ENCODE measurements around the gene FBXL2.

FBXL2 gene

GRCh38 chr3:33417066-33417673, 139.9 kb downstream of the FBXL2 start:
- no peak overlapping the region for H3K4me3 ChIP-seq (ENCODE audit: low read depth, low read length)
- no peak for TF ChIP-seq CTCF (IDR thresholded peaks at IDR 0.05; ENCODE audit: borderline replicate concordance, insufficient read depth, low read depth, low read length)

- TF ChIP-seq CTCF (IDR thresholded peaks at IDR 0.05; ENCODE audit: borderline replicate concordance, insufficient read depth, low read depth, low read length) = no peak
- H3K4me3 ChIP-seq (ENCODE audit: low read depth, low read length) = no peak overlapping the region
Measured at GRCh38 chr3:33419948-33420347, 142.7 kb downstream of the FBXL2 start.

GRCh38 chr3:33420966-33421365, 143.7 kb downstream of the FBXL2 start:
- H3K4me3 ChIP-seq (ENCODE audit: low read depth, low read length) = no peak overlapping the region
- no peak for TF ChIP-seq CTCF (IDR thresholded peaks at IDR 0.05; ENCODE audit: borderline replicate concordance, insufficient read depth, low read depth, low read length)

- H3K4me3 ChIP-seq (ENCODE audit: low read depth, low read length) = no peak overlapping the region
- no peak for TF ChIP-seq CTCF (IDR thresholded peaks at IDR 0.05; ENCODE audit: borderline replicate concordance, insufficient read depth, low read depth, low read length)
Measured at GRCh38 chr3:33424606-33425452, 147.6 kb downstream of the FBXL2 start.

GRCh38 chr3:33425453-33425852, 148.2 kb downstream of the FBXL2 start:
- TF ChIP-seq CTCF (IDR thresholded peaks at IDR 0.05; ENCODE audit: borderline replicate concordance, insufficient read depth, low read depth, low read length) = no peak
- H3K4me3 ChIP-seq (ENCODE audit: low read depth, low read length) = no peak overlapping the region

- no peak for TF ChIP-seq CTCF (IDR thresholded peaks at IDR 0.05; ENCODE audit: borderline replicate concordance, insufficient read depth, low read depth, low read length)
- H3K4me3 ChIP-seq (ENCODE audit: low read depth, low read length) = no peak overlapping the region
Measured at GRCh38 chr3:33426068-33426467, 148.8 kb downstream of the FBXL2 start.

All from GM12875 (cell line).